Prostate gland (tissue), 2 donors: ENCODE data around the gene TLE1.

Experiments used
- POLR2A ChIP-seq: fragments of 450-650 bp; IDR thresholded peaks from one replicate; pipeline ENCODE4 v1.6.1; 2016; ENCODE audit warnings: antibody characterized with exemption, mild to moderate bottlenecking
- TF ChIP-seq, protein P1 (sequence below), 4 experiments: fragments of 200-600 bp in 2 of 4; fragments of 450-650 bp in 2 of 4; sonication (generic) in 2 of 4; IDR thresholded peaks; 1 replicate in 3 of 4; 2 replicates in 1 of 4; pipeline ENCODE4 v1.5.1; 2016 to 2019; ENCODE audit warnings: antibody characterized with exemption in 4 of 4, mild to moderate bottlenecking in 2 of 4, moderate library complexity in 2 of 4

DNA sequence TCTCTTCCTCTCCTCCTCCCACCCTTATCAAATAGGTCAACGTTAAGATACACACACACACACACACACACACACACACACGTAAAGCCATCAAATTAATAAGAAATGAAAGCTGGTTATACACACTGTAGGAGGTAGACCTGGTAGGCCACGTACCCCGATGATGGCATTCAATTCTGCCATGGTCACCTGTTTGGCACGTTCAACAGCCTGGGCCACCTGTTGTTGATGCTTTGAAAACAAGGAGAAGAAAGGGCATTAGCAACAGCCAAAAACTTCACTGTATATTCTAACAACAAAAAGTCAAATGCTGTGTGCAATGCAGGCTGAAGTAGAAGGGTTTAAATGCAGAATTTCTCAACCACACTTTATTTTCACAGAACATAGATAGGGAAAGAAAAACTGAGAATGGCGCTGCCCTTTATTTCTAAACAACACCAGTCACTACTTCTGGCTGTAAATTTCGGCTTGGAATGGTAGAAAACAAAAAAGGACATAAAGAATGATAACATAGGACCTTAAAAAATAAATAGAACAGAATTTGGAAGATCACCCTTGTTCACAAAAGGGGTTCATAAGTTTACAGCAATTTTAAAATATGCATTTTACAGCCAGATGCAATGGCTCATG is 37.2 kb downstream of the TLE1 start:
- TF ChIP-seq, protein P1, sequence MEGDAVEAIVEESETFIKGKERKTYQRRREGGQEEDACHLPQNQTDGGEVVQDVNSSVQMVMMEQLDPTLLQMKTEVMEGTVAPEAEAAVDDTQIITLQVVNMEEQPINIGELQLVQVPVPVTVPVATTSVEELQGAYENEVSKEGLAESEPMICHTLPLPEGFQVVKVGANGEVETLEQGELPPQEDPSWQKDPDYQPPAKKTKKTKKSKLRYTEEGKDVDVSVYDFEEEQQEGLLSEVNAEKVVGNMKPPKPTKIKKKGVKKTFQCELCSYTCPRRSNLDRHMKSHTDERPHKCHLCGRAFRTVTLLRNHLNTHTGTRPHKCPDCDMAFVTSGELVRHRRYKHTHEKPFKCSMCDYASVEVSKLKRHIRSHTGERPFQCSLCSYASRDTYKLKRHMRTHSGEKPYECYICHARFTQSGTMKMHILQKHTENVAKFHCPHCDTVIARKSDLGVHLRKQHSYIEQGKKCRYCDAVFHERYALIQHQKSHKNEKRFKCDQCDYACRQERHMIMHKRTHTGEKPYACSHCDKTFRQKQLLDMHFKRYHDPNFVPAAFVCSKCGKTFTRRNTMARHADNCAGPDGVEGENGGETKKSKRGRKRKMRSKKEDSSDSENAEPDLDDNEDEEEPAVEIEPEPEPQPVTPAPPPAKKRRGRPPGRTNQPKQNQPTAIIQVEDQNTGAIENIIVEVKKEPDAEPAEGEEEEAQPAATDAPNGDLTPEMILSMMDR (IDR thresholded peaks at IDR 0.05), result no peak
- TF ChIP-seq POLR2A, result no peak
